ENCODE measurements around the gene TLE2. TPM values are rescaled to one million over a fixed set of nuclear protein-coding genes. Genes with fewer than 3 reads are reported as not detected.
"Not testable (repeated sequence)": the region's sequence is repeated elsewhere in the genome, so short reads cannot be mapped to it uniquely, and the experiment has no call there.

TLE2 gene
- total RNA-seq, 2 experiments from 2014 or later, result 3.9 to 5.0 TPM

- Mint-ChIP-seq H3K4me1 (peaks cover 16% of the 10 kb centered on the region), H3K27me3 (peaks cover 15% of the 10 kb centered on the region), H3K27ac (no peak overlapping the region), H3K36me3 (no peaks in the 10 kb centered on the region), H3K9me3 (no peaks in the 10 kb centered on the region), H3K4me3 (no peak overlapping the region)
- ATAC-seq (ENCODE audit: low read depth) (no peak), DNase-seq (no peak)
- POLR2A ChIA-PET, result no interaction called here
These were observed 54.6 kb downstream of the TLE2 start for GRCh38 chr19:2974342-2975041.

GRCh38 chr19:2973229-2973628, 55.9 kb downstream of the TLE2 start:
- no peaks in the 10 kb centered on the region for H3K9me3 Mint-ChIP-seq
- no peak for ATAC-seq (ENCODE audit: low read depth)
- H3K27me3 Mint-ChIP-seq, result peaks cover 18% of the 10 kb centered on the region
- H3K4me1 Mint-ChIP-seq, result peaks cover 18% of the 10 kb centered on the region
- POLR2A ChIA-PET, result no interaction called here
- no peak overlapping the region for H3K27ac Mint-ChIP-seq
- no peak overlapping the region for H3K4me3 Mint-ChIP-seq
- no peak for DNase-seq
- H3K36me3 Mint-ChIP-seq, result no peaks in the 10 kb centered on the region

- Mint-ChIP-seq H3K4me1 (peaks cover 10% of the 10 kb centered on the region), H3K27ac (no peak overlapping the region), H3K4me3 (no peak overlapping the region), H3K27me3 (peaks cover 14% of the 10 kb centered on the region), H3K9me3 (no peaks in the 10 kb centered on the region), H3K36me3 (no peaks in the 10 kb centered on the region)
- no peak for DNase-seq
- POLR2A ChIA-PET, result interaction anchor here (0.6 kb wide), 1 partner anchor 12 kb away, joined by 4 read pairs; no protein-coding TSS in a partner anchor
- ATAC-seq (ENCODE audit: low read depth), result no peak
These were observed 58.8 kb downstream of the TLE2 start for GRCh38 chr19:2970201-2970835.

GRCh38 chr19:2969104-2969504, 60.0 kb downstream of the TLE2 start:
- H3K27ac Mint-ChIP-seq, result no peak overlapping the region
- H3K9me3 Mint-ChIP-seq, result no peaks in the 10 kb centered on the region
- POLR2A ChIA-PET, result no interaction called here
- ATAC-seq (ENCODE audit: low read depth) (no peak), DNase-seq (no peak)
- H3K36me3 Mint-ChIP-seq, result no peaks in the 10 kb centered on the region
- peaks cover 3% of the 10 kb centered on the region for H3K4me1 Mint-ChIP-seq
- H3K27me3 Mint-ChIP-seq, result peaks cover 10% of the 10 kb centered on the region
- H3K4me3 Mint-ChIP-seq, result no peak overlapping the region

GRCh38 chr19:2967972-2968371, 61.1 kb downstream of the TLE2 start:
- no peak overlapping the region for H3K4me3 Mint-ChIP-seq
- no peak for ATAC-seq (ENCODE audit: low read depth)
- H3K27me3 Mint-ChIP-seq, result peaks cover 5% of the 10 kb centered on the region
- POLR2A ChIA-PET, result interaction anchor here (0.7 kb wide), 1 partner anchor 82 kb away, joined by 4 read pairs; no protein-coding TSS in a partner anchor
- no peaks in the 10 kb centered on the region for H3K36me3 Mint-ChIP-seq
- no peak overlapping the region for H3K27ac Mint-ChIP-seq
- H3K4me1 Mint-ChIP-seq, result peaks cover 3% of the 10 kb centered on the region
- no peak for DNase-seq
- no peaks in the 10 kb centered on the region for H3K9me3 Mint-ChIP-seq

GRCh38 chr19:2964874-2965273, 64.2 kb downstream of the TLE2 start:
- POLR2A ChIA-PET, result interaction anchor here (0.6 to 0.9 kb wide), 3 partner anchors 144 to 317 kb away, joined by 3 to 7 read pairs (median 4); no protein-coding TSS in a partner anchor
- no peaks in the 10 kb centered on the region for H3K36me3 Mint-ChIP-seq
- H3K27me3 Mint-ChIP-seq, result peaks cover 3% of the 10 kb centered on the region
- no peak for ATAC-seq (ENCODE audit: low read depth)
- no peak for DNase-seq
- H3K9me3 Mint-ChIP-seq, result no peaks in the 10 kb centered on the region
- no peak overlapping the region for H3K4me3 Mint-ChIP-seq
- H3K4me1 Mint-ChIP-seq, result peaks cover 7% of the 10 kb centered on the region
- no peak overlapping the region for H3K27ac Mint-ChIP-seq

- not testable (repeated sequence) for H3K27ac Mint-ChIP-seq; H3K9me3 Mint-ChIP-seq; H3K4me1 Mint-ChIP-seq; H3K27me3 Mint-ChIP-seq; H3K4me3 Mint-ChIP-seq; ATAC-seq (ENCODE audit: low read depth); H3K36me3 Mint-ChIP-seq; DNase-seq
- POLR2A ChIA-PET, result interaction anchor here (0.6 to 1.8 kb wide), 3 partner anchors 64 to 253 kb away, joined by 3 to 5 read pairs (median 4); no protein-coding TSS in a partner anchor
These were observed 65.4 kb downstream of the TLE2 start for GRCh38 chr19:2963631-2964030.

GRCh38 chr19:2963122-2963521, 66.0 kb downstream of the TLE2 start:
- no peaks in the 10 kb centered on the region for H3K9me3 Mint-ChIP-seq
- POLR2A ChIA-PET, result interaction anchor here (0.7 to 1.8 kb wide), 3 partner anchors 65 to 171 kb away, joined by 4 to 5 read pairs (median 4); no protein-coding TSS in a partner anchor
- no peaks in the 10 kb centered on the region for H3K36me3 Mint-ChIP-seq
- H3K27me3 Mint-ChIP-seq, result no peaks in the 10 kb centered on the region
- H3K4me3 Mint-ChIP-seq, result no peak overlapping the region
- peaks cover 5% of the 10 kb centered on the region for H3K4me1 Mint-ChIP-seq
- no peak for ATAC-seq (ENCODE audit: low read depth)
- no peak for DNase-seq
- H3K27ac Mint-ChIP-seq, result no peak overlapping the region

- no peak for DNase-seq
- no peaks in the 10 kb centered on the region for H3K9me3 Mint-ChIP-seq
- H3K27ac Mint-ChIP-seq, result no peak overlapping the region
- H3K27me3 Mint-ChIP-seq, result no peaks in the 10 kb centered on the region
- no peaks in the 10 kb centered on the region for H3K36me3 Mint-ChIP-seq
- ATAC-seq (ENCODE audit: low read depth), result peak; percentile 33
- peaks cover 5% of the 10 kb centered on the region for H3K4me1 Mint-ChIP-seq
- POLR2A ChIA-PET, result interaction anchor here (1.8 kb wide), 1 partner anchor 141 kb away, joined by 5 read pairs; no protein-coding TSS in a partner anchor
- peak overlapping the region; percentile 22 for H3K4me3 Mint-ChIP-seq
These were observed 66.9 kb downstream of the TLE2 start for GRCh38 chr19:2962018-2962670.

- peaks cover 6% of the 10 kb centered on the region for H3K4me1 Mint-ChIP-seq
- H3K27me3 Mint-ChIP-seq, result peaks cover 2% of the 10 kb centered on the region
- H3K4me3 Mint-ChIP-seq, result no peak overlapping the region
- DNase-seq, result no peak
- no peak for ATAC-seq (ENCODE audit: low read depth)
- POLR2A ChIA-PET, result no interaction called here
- H3K36me3 Mint-ChIP-seq, result no peaks in the 10 kb centered on the region
- no peaks in the 10 kb centered on the region for H3K9me3 Mint-ChIP-seq
- H3K27ac Mint-ChIP-seq, result no peak overlapping the region
These were observed 69.0 kb downstream of the TLE2 start for GRCh38 chr19:2960120-2960519.

GRCh38 chr19:2957160-2957559, 71.9 kb downstream of the TLE2 start:
- DNase-seq, result no peak
- POLR2A ChIA-PET, result no interaction called here
- H3K36me3 Mint-ChIP-seq, result no peaks in the 10 kb centered on the region
- H3K4me3 Mint-ChIP-seq, result no peak overlapping the region
- H3K4me1 Mint-ChIP-seq, result peaks cover 5% of the 10 kb centered on the region
- no peak for ATAC-seq (ENCODE audit: low read depth)
- H3K27ac Mint-ChIP-seq, result no peak overlapping the region
- peaks cover 4% of the 10 kb centered on the region for H3K27me3 Mint-ChIP-seq
- no peaks in the 10 kb centered on the region for H3K9me3 Mint-ChIP-seq

- H3K4me3 Mint-ChIP-seq, result no peak overlapping the region
- ATAC-seq (ENCODE audit: low read depth) (no peak), DNase-seq (no peak)
- peaks cover 4% of the 10 kb centered on the region for H3K27me3 Mint-ChIP-seq
- H3K27ac Mint-ChIP-seq, result no peak overlapping the region
- peaks cover 14% of the 10 kb centered on the region for H3K4me1 Mint-ChIP-seq
- POLR2A ChIA-PET, result no interaction called here
- peaks cover 3% of the 10 kb centered on the region for H3K36me3 Mint-ChIP-seq
- H3K9me3 Mint-ChIP-seq, result no peaks in the 10 kb centered on the region
These were observed 76.1 kb downstream of the TLE2 start for GRCh38 chr19:2952953-2953481.

Measured in activated naive CD8-positive, alpha-beta T cell treated with anti-CD3 and anti-CD28 coated beads, Interleukin-2, amount 10 ng/mL, durations not matched to agents 7 days and 5 days (primary cell).